ENCODE measurements around the gene COL4A6. TPM values are rescaled to one million over a fixed set of nuclear protein-coding genes. Genes with fewer than 3 reads are reported as not detected.

COL4A6 gene
- total RNA-seq, 1 donor from 2014 or later = 40.5 TPM

- Mint-ChIP-seq H3K4me1 (no peaks in the 10 kb centered on the region), H3K9me3 (peaks cover 35% of the 10 kb centered on the region), H3K27me3 (ENCODE audit: insufficient read depth, low read depth) (no peaks in the 10 kb centered on the region), H3K4me3 (no peak overlapping the region), H3K27ac (no peak overlapping the region), H3K36me3 (peaks cover 40% of the 10 kb centered on the region)
- H3K4me1 ChIP-seq = no peaks in the 10 kb centered on the region
- no peak overlapping the region for H3K4me2 ChIP-seq
- no peaks in the 10 kb centered on the region for H3F3A ChIP-seq (ENCODE audit: low read depth)
- no peak for DNase-seq (ENCODE audit: low spot score)
- no peaks in the 10 kb centered on the region for H4K20me1 ChIP-seq (ENCODE audit: low read depth)
- H3K27me3 ChIP-seq = no peaks in the 10 kb centered on the region
- H3K36me3 ChIP-seq = no peaks in the 10 kb centered on the region
- H3K4me3 ChIP-seq = no peak overlapping the region
- TF ChIP-seq EZH2phosphoT487 (IDR thresholded peaks at IDR 0.05) = no peak
- TF ChIP-seq EZH2 (IDR thresholded peaks at IDR 0.05) = no peak
- TF ChIP-seq, protein P1, sequence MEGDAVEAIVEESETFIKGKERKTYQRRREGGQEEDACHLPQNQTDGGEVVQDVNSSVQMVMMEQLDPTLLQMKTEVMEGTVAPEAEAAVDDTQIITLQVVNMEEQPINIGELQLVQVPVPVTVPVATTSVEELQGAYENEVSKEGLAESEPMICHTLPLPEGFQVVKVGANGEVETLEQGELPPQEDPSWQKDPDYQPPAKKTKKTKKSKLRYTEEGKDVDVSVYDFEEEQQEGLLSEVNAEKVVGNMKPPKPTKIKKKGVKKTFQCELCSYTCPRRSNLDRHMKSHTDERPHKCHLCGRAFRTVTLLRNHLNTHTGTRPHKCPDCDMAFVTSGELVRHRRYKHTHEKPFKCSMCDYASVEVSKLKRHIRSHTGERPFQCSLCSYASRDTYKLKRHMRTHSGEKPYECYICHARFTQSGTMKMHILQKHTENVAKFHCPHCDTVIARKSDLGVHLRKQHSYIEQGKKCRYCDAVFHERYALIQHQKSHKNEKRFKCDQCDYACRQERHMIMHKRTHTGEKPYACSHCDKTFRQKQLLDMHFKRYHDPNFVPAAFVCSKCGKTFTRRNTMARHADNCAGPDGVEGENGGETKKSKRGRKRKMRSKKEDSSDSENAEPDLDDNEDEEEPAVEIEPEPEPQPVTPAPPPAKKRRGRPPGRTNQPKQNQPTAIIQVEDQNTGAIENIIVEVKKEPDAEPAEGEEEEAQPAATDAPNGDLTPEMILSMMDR (IDR thresholded peaks at IDR 0.05) = no peak
- peaks cover 46% of the 10 kb centered on the region for H3K79me2 ChIP-seq (ENCODE audit: low read depth)
- H3K9ac ChIP-seq = no peak overlapping the region
- H3K27ac ChIP-seq = no peak overlapping the region
- no peaks in the 10 kb centered on the region for H3K9me3 ChIP-seq (ENCODE audit: low read depth)
- no peak overlapping the region for H2AFZ ChIP-seq (replicated peaks)
These were observed 18.8 kb upstream of the COL4A6 start for GRCh38 chrX:108456971-108457477.

DNA sequence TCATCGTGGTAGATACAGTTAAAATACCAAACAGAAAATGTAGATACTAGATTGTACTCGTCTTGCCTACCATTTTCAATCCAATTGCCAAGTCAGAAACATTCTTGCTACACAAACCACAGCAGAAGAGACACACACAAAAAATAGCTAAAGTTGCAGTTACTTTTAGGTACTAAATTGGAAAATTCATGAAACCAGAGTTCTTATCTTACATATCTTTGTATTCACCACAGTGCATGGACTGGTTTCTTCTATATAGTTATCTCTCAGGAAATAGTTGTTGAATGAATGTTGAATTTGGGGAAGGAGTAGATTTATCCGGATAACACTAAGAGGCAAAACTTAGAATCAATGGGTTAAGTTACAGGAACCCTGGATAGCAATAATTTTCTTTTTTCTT lies 15.6 kb upstream of the COL4A6 start:
- H2AFZ ChIP-seq (replicated peaks) = no peak overlapping the region
- H3K36me3 Mint-ChIP-seq = peaks cover 43% of the 10 kb centered on the region
- no peaks in the 10 kb centered on the region for H3K4me1 Mint-ChIP-seq
- no peak overlapping the region for H3K4me3 ChIP-seq
- no peak for DNase-seq (ENCODE audit: low spot score)
- TF ChIP-seq EZH2phosphoT487 (IDR thresholded peaks at IDR 0.05) (no peak), EZH2 (IDR thresholded peaks at IDR 0.05) (no peak)
- TF ChIP-seq, protein P1 (IDR thresholded peaks at IDR 0.05) = no peak
- no peak overlapping the region for H3K4me3 Mint-ChIP-seq
- H4K20me1 ChIP-seq (ENCODE audit: low read depth) = no peaks in the 10 kb centered on the region
- no peaks in the 10 kb centered on the region for H3K36me3 ChIP-seq
- H3K79me2 ChIP-seq (ENCODE audit: low read depth) = peaks cover 64% of the 10 kb centered on the region
- no peak overlapping the region for H3K27ac ChIP-seq
- no peaks in the 10 kb centered on the region for H3F3A ChIP-seq (ENCODE audit: low read depth)
- H3K4me1 ChIP-seq = no peaks in the 10 kb centered on the region
- peaks cover 43% of the 10 kb centered on the region for H3K9me3 Mint-ChIP-seq
- no peaks in the 10 kb centered on the region for H3K27me3 Mint-ChIP-seq (ENCODE audit: insufficient read depth, low read depth)
- no peaks in the 10 kb centered on the region for H3K27me3 ChIP-seq
- no peak overlapping the region for H3K4me2 ChIP-seq
- no peaks in the 10 kb centered on the region for H3K9me3 ChIP-seq (ENCODE audit: low read depth)
- no peak overlapping the region for H3K27ac Mint-ChIP-seq
- no peak overlapping the region for H3K9ac ChIP-seq

DNA sequence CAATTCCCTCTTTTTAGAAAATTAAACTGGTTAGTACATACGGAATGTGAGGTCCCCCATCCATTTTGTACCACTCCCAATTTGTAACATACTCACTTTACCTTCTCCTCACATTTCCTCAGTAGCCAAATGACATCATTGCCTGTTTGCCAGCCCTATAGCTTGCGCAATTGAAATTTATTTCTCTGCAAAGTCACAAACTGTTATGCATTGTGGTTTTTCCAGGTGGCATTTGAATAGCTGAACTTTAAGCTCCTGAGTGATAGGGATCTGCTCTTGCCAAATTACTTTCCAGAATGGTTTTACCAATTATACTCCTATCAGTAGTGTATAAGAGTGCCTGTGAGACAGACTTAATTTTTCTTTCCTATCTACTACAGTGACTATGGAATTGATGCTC lies 9.1 kb upstream of the COL4A6 start:
- no peak overlapping the region for H3K27ac ChIP-seq
- H3K9me3 Mint-ChIP-seq = peaks cover 47% of the 10 kb centered on the region
- no peak overlapping the region for H3K4me2 ChIP-seq
- peaks cover 81% of the 10 kb centered on the region for H3K79me2 ChIP-seq (ENCODE audit: low read depth)
- no peaks in the 10 kb centered on the region for H3K27me3 Mint-ChIP-seq (ENCODE audit: insufficient read depth, low read depth)
- peaks cover 9% of the 10 kb centered on the region for H3K9me3 ChIP-seq (ENCODE audit: low read depth)
- H3F3A ChIP-seq (ENCODE audit: low read depth) = no peaks in the 10 kb centered on the region
- H3K27ac Mint-ChIP-seq = no peak overlapping the region
- no peaks in the 10 kb centered on the region for H3K4me1 ChIP-seq
- peaks cover 13% of the 10 kb centered on the region for H3K4me1 Mint-ChIP-seq
- H3K27me3 ChIP-seq = no peaks in the 10 kb centered on the region
- H4K20me1 ChIP-seq (ENCODE audit: low read depth) = no peaks in the 10 kb centered on the region
- peaks cover 56% of the 10 kb centered on the region for H3K36me3 Mint-ChIP-seq
- TF ChIP-seq EZH2phosphoT487 (IDR thresholded peaks at IDR 0.05) (no peak), EZH2 (IDR thresholded peaks at IDR 0.05) (no peak)
- TF ChIP-seq, protein P1 (IDR thresholded peaks at IDR 0.05) = no peak
- no peak overlapping the region for H3K9ac ChIP-seq
- H2AFZ ChIP-seq (replicated peaks) = no peak overlapping the region
- no peak for DNase-seq (ENCODE audit: low spot score)
- peaks cover 10% of the 10 kb centered on the region for H3K36me3 ChIP-seq
- no peak overlapping the region for H3K4me3 Mint-ChIP-seq
- no peak overlapping the region for H3K4me3 ChIP-seq

Data from neural progenitor cell (in vitro differentiated cells).